Upper lobe of right lung (tissue), 1 donor: ENCODE measurements around the gene PITRM1. TPM values are rescaled to one million over a fixed set of nuclear protein-coding genes. Genes with fewer than 3 reads are reported as not detected.
"Not testable (repeated sequence)": the region's sequence is repeated elsewhere in the genome, so short reads cannot be mapped to it uniquely, and the experiment has no call there.

Experiments
- ATAC-seq: fragments of 200-7000 bp; cut with Tn5 transposase; one replicate; pipeline ENCODE4 v1.9.1; 2020; ENCODE audit warnings: mild to moderate bottlenecking, moderate library complexity
- DNase-seq: peaks from one replicate; pipeline ENCODE4 v3.0.0-alpha.2; 2020
- H3K27ac ChIP-seq: fragments of 200-600 bp; one replicate; pipeline ENCODE4 v1.8.0; 2022
- H3K27me3 ChIP-seq: fragments of 200-600 bp; one replicate; pipeline ENCODE4 v1.8.0; 2022; ENCODE audit warnings: mild to moderate bottlenecking
- H3K36me3 ChIP-seq: fragments of 200-600 bp; one replicate; pipeline ENCODE4 v1.8.0; 2022
- H3K4me1 ChIP-seq: fragments of 200-600 bp; one replicate; pipeline ENCODE4 v1.8.0; 2022
- H3K4me3 ChIP-seq: fragments of 200-600 bp; one replicate; pipeline ENCODE4 v1.8.0; 2022; ENCODE audit warnings: mild to moderate bottlenecking
- H3K9me3 ChIP-seq: fragments of 200-600 bp; one replicate; pipeline ENCODE4 v1.8.0; 2022
- intact Hi-C: fragments of 100-400 bp; cut with DNase I; formaldehyde crosslinking; loops from one replicate; pipeline ENCODE4 v1.11.0; 2022
- total RNA-seq: library from RNA; stranded (reverse); fragmentation: NEBNext Ultra II Directional; extraction: Animal tissue kit (Norgen Biotek cat#: 25700); gene quantifications from one replicate; pipeline ENCODE4 v1.2.1, GENCODE V29; 2021
- TF ChIP-seq, protein P1 (sequence below): fragments of 200-600 bp; IDR thresholded peaks from one replicate; pipeline ENCODE4 v1.8.0; 2022; ENCODE audit warnings: antibody characterized with exemption
- donor health status: DM: no; HTN: yes; CAD: no; lungs with severe emphysema.

PITRM1 gene
- total RNA-seq, 1 donor from 2014 or later: 65.0 TPM

DNA sequence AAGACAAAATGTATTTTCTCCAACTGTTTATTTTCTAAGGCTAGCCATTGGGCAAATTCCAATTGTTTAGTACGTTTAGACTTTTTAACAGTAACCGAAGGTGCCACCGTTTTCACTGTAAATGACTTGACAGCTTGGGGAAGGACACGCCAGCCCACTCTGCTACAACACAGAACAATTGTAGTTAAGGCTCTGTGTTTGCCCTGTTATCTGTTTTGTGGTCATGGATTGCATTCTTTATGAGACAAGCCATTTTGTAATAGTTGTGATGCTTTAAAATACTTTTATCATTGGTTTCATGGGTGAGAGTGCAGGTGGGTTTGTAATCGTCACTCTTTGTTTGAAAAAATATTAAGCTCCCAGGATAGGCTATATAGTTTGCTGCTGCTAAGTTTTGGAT, 6.6 kb upstream of the PITRM1 start:
- no peak overlapping the region for H3K27ac ChIP-seq
- intact Hi-C loops: no loop called here
- H3K4me3 ChIP-seq: no peak overlapping the region
- H3K27me3 ChIP-seq: no peaks in the 10 kb centered on the region
- no peaks in the 10 kb centered on the region for H3K4me1 ChIP-seq
- DNase-seq (no peak), ATAC-seq (no peak)
- no peaks in the 10 kb centered on the region for H3K9me3 ChIP-seq
- H3K36me3 ChIP-seq: no peaks in the 10 kb centered on the region
- TF ChIP-seq, protein P1, sequence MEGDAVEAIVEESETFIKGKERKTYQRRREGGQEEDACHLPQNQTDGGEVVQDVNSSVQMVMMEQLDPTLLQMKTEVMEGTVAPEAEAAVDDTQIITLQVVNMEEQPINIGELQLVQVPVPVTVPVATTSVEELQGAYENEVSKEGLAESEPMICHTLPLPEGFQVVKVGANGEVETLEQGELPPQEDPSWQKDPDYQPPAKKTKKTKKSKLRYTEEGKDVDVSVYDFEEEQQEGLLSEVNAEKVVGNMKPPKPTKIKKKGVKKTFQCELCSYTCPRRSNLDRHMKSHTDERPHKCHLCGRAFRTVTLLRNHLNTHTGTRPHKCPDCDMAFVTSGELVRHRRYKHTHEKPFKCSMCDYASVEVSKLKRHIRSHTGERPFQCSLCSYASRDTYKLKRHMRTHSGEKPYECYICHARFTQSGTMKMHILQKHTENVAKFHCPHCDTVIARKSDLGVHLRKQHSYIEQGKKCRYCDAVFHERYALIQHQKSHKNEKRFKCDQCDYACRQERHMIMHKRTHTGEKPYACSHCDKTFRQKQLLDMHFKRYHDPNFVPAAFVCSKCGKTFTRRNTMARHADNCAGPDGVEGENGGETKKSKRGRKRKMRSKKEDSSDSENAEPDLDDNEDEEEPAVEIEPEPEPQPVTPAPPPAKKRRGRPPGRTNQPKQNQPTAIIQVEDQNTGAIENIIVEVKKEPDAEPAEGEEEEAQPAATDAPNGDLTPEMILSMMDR: no peak

DNA sequence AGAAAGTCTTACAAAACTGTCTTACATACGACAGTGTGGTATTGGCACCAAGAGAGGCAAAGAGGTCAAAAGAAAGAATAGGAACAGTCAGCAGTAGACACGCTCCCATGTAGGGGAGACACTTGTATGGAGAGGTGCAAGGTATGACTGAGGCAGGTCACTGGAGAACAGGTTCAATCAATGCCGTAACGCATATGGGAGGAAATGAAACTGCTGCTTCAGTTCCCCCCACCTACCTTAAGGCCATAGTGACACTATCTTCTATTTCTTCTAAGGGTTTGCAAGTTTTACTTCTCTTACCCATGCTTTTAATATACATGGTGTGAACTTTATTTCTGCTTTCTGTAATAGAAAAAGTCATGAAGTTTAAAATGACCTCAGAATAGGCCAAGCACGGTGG, 5.5 kb upstream of the PITRM1 start:
- H3K36me3 ChIP-seq: no peaks in the 10 kb centered on the region
- H3K4me1 ChIP-seq: no peaks in the 10 kb centered on the region
- intact Hi-C loops: no loop called here
- H3K9me3 ChIP-seq: no peaks in the 10 kb centered on the region
- TF ChIP-seq, protein P1: no peak
- no peak for DNase-seq
- no peak overlapping the region for H3K4me3 ChIP-seq
- ATAC-seq: no peak
- no peaks in the 10 kb centered on the region for H3K27me3 ChIP-seq
- H3K27ac ChIP-seq: no peak overlapping the region

DNA sequence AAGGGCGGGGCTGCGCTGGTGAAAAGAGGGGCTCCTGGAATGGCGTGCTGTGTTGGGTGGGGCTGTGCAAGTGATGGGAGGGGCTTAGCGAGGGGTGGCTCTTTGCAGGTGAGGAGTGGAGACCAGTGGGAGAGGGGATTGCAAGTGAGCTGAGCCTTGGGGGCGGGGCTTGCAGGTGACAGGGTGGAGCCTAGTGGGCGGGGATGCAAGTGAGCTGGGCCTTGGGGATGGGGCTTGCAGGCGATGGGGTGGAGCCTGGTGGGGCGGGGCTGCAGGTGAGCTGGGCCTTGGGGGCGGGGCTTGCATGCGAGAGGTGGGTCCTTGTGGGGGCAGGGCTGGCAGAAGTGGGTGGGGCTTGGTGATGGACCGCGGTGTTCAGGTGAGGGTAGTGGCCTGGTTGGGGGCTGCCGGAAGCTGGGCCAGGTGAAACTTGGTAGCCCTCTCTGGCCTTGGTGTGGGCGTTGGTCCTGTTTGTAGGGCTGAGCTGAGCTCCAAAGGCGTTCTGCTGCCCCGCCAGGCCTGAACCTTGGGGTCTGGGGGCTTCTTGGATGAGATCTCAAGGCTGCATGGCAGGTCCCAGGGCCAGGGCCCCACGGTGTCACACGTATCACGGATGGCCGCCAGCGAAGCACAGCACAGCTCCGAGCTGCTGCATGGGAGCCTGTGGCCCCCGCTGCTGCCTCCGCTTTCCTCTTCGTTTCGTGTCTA, 743 bp upstream of the PITRM1 start:
- intact Hi-C loops: no loop called here
- Histone ChIP-seq H3K4me3 (peak overlapping the region; percentile 86), H3K36me3 (peaks cover 16% of the 10 kb centered on the region), H3K4me1 (peaks cover 11% of the 10 kb centered on the region), H3K27ac (no peak overlapping the region), H3K9me3 (no peaks in the 10 kb centered on the region), H3K27me3 (no peaks in the 10 kb centered on the region)
- ATAC-seq: peak; percentile 80
- peak; percentile 96 for DNase-seq
- TF ChIP-seq, protein P1: no peak

DNA sequence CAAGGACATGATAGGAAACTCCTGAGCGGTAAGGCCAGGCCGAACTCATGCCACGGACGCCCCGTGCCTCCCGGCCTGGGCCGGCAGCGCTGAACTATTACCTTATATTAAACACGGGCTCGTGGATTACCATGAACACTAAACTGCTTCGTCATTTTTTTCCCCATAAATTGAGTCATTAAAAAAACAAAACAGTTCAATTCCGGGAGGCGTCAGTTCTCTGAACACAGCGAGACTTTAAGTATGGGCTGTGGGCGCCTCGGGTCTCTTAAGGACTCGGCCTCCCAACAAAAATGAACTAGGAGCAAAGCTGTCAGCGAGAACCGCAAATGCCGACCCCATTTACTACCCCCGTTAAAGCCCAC, 519 bp downstream of the PITRM1 start:
- ATAC-seq: no peak

DNA sequence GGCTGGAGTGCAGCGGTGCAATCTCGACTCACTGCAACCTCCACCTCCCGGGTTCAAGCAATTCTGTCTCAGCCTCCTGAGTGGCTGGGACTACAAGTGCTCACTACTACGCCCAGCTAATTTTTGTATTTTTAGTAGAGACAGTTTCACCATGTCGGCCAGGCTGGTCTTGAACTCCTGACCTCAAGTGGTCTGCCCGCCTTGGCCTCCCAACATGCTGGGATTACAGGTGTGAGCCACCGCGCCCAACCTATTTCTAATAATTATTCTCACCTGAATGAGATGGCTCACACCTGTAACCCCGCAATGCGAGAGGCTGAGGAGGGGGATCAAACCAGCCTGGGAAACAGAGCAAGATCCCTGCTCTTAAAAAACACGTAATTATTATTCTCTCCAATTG, 1.1 kb downstream of the PITRM1 start:
- H3K27ac ChIP-seq, ATAC-seq, H3K9me3 ChIP-seq, H3K27me3 ChIP-seq, DNase-seq, intact Hi-C loops: not testable (repeated sequence)
- peaks cover 11% of the 10 kb centered on the region for H3K4me1 ChIP-seq
- peak overlapping the region; percentile 86 for H3K4me3 ChIP-seq
- H3K36me3 ChIP-seq: peaks cover 35% of the 10 kb centered on the region

More for the DNA sequence above, 519 bp downstream of the PITRM1 start:
- Histone ChIP-seq H3K27ac (peak overlapping the region; percentile 85), H3K4me3 (peak overlapping the region; percentile 86), H3K27me3 (no peaks in the 10 kb centered on the region), H3K9me3 (no peaks in the 10 kb centered on the region), H3K4me1 (peaks cover 11% of the 10 kb centered on the region), H3K36me3 (peaks cover 29% of the 10 kb centered on the region)
- TF ChIP-seq, protein P1: no peak
- DNase-seq: peak; percentile 69
- intact Hi-C loops: no loop called here

DNA sequence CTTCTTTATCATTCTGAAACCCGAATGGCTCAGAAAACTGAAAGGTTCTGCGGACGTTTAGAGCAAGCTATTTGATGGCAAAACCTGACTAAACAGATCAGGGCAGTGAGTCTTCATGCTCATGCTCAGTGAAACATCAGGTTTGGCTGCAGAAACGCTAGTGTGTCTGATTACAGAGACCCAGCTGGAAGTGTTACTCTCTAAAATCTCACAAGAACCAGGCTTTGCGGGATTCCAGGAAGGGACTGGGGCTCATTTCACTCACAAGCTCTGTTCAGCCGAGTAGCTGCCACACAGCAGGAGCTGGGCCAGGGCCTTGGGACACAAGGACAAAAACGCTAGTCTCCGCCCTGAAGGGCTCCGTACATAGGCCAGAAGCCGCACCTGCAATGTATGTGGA, 2.9 kb downstream of the PITRM1 start:
- Histone ChIP-seq H3K4me3 (no peak overlapping the region), H3K27ac (no peak overlapping the region), H3K9me3 (no peaks in the 10 kb centered on the region), H3K36me3 (peaks cover 53% of the 10 kb centered on the region), H3K4me1 (peaks cover 11% of the 10 kb centered on the region), H3K27me3 (no peaks in the 10 kb centered on the region)
- ATAC-seq (no peak), DNase-seq (no peak)
- TF ChIP-seq, protein P1: no peak
- intact Hi-C loops: no loop called here
